HG03108 (cell line): ENCODE data around the gene EDARADD.

Experiments
- ATAC-seq: cut with Tn5 transposase; IDR thresholded peaks from one replicate; pipeline ENCODE4 v1.9.1; 2021; ENCODE audit warnings: moderate library complexity; ENCODE audit not compliant: unreplicated experiment

Gene EDARADD

GRCh38 chr1:236511735-236512418, 117.8 kb downstream of the EDARADD start:
- ATAC-seq = no peak

- no peak for ATAC-seq
Observed at GRCh38 chr1:236514703-236515442, 120.8 kb downstream of the EDARADD start.

- ATAC-seq = no peak
Observed at GRCh38 chr1:236515443-236515958, 121.4 kb downstream of the EDARADD start.

- ATAC-seq = no peak
Observed at GRCh38 chr1:236516929-236517704, 123.0 kb downstream of the EDARADD start.

- ATAC-seq = no peak
Observed at GRCh38 chr1:236518322-236518721, 124.2 kb downstream of the EDARADD start.

GRCh38 chr1:236520445-236521005, 126.4 kb downstream of the EDARADD start:
- no peak for ATAC-seq

- ATAC-seq = peak; percentile 2
Observed at GRCh38 chr1:236522937-236523703, 129.0 kb downstream of the EDARADD start.

GRCh38 chr1:236523704-236524141, 129.6 kb downstream of the EDARADD start, which contains the start of gene LGALS8:
Gene LGALS8 (plus strand): TSS chr1:236523982. CDS start chr1:236526071, 2,089 bp downstream.
- peak; percentile 54 for ATAC-seq

GRCh38 chr1:236524142-236524894, 130.2 kb downstream of the EDARADD start:
- ATAC-seq = peak; percentile 91

- no peak for ATAC-seq
Observed at GRCh38 chr1:236524895-236525184, 130.8 kb downstream of the EDARADD start.

- ATAC-seq = no peak
Observed at GRCh38 chr1:236526079-236526478, 132.0 kb downstream of the EDARADD start.

GRCh38 chr1:236530286-236530685, 136.2 kb downstream of the EDARADD start:
- no peak for ATAC-seq

- ATAC-seq = no peak
Observed at GRCh38 chr1:236530959-236531358, 136.9 kb downstream of the EDARADD start.

- no peak for ATAC-seq
Observed at GRCh38 chr1:236532850-236533249, 138.8 kb downstream of the EDARADD start.

GRCh38 chr1:236534151-236534651, 140.1 kb downstream of the EDARADD start:
- ATAC-seq = no peak
